CD4-positive, alpha-beta memory T cell (primary cell): ENCODE data around the gene PRR3. TPM values are rescaled to one million over a fixed set of nuclear protein-coding genes. Genes with fewer than 3 reads are reported as not detected.
"Not testable (repeated sequence)": the region's sequence is repeated elsewhere in the genome, so short reads cannot be mapped to it uniquely, and the experiment has no call there.

Experiments
- CTCF ChIA-PET: fragments of 350-600 bp; sonication (Branson Sonifier 250); formaldehyde crosslinking; loops from one replicate; lab custom pipeline; 2021; ENCODE audit warnings: inconsistent platforms; ENCODE audit not compliant: partially characterized antibody; lab: Charles Lee
- POLR2A ChIA-PET: fragments of 350-600 bp; sonication (Branson Sonifier 250); formaldehyde crosslinking; loops from one replicate; lab custom pipeline; 2021; ENCODE audit not compliant: partially characterized antibody; lab: Charles Lee
- DNase-seq, 5 donors: peaks; one replicate each; pipeline versions ENCODE4 v3.0.0 to v3.0.0-alpha.2; 2020 to 2022; ENCODE audit warnings: mixed read lengths in 1 of 5
- H3K27ac ChIP-seq: one replicate; pipeline ENCODE4 v1.7.0; 2013; ENCODE audit warnings: low read depth, low read length
- H3K27me3 ChIP-seq: 2 replicates; pipeline ENCODE4 v1.7.0; 2013; ENCODE audit warnings: mild to moderate bottlenecking, low read length, moderate library complexity; ENCODE audit not compliant: insufficient read depth
- H3K36me3 ChIP-seq: 2 replicates; pipeline ENCODE4 v1.7.0; 2013; ENCODE audit warnings: mild to moderate bottlenecking, low read length, moderate library complexity; ENCODE audit not compliant: insufficient read depth
- H3K4me1 ChIP-seq: 2 replicates; pipeline ENCODE4 v1.7.0; 2013; ENCODE audit warnings: mild to moderate bottlenecking, low read length, moderate library complexity; ENCODE audit not compliant: insufficient read depth
- H3K4me3 ChIP-seq, 2 donors: one replicate each; pipeline ENCODE4 v1.7.0; 2013; ENCODE audit warnings: low read length in 2 of 2, mild to moderate bottlenecking in 1 of 2
- H3K9me3 ChIP-seq, 2 donors: one replicate each; pipeline ENCODE4 v1.7.0; 2013; ENCODE audit warnings: low read length in 2 of 2, control low read depth in 1 of 2; ENCODE audit not compliant: control insufficient read depth in 1 of 2
- H3K27ac Mint-ChIP-seq, 7 donors: one replicate each; pipeline ENCODE4 v1.8.0; 2020 to 2021; ENCODE audit warnings: mixed read lengths in 7 of 7, mild to moderate bottlenecking in 6 of 7, inconsistent platforms in 3 of 7, moderate library complexity in 3 of 7
- H3K27me3 Mint-ChIP-seq, 2 donors: one replicate each; pipeline ENCODE4 v1.8.0; 2020 to 2021; ENCODE audit warnings: mixed read lengths in 2 of 2
- H3K36me3 Mint-ChIP-seq, 2 donors: one replicate each; pipeline ENCODE4 v1.8.0; 2020 to 2021; ENCODE audit warnings: mixed read lengths in 2 of 2, inconsistent platforms in 1 of 2, mild to moderate bottlenecking in 1 of 2
- H3K4me1 Mint-ChIP-seq, 4 donors: one replicate each; pipeline ENCODE4 v1.8.0; 2020 to 2021; ENCODE audit warnings: mixed read lengths in 4 of 4, mild to moderate bottlenecking in 1 of 4
- H3K4me3 Mint-ChIP-seq, 8 donors: one replicate each; pipeline ENCODE4 v1.8.0; 2020 to 2021; ENCODE audit warnings: mixed read lengths in 8 of 8, mild to moderate bottlenecking in 7 of 8, moderate library complexity in 6 of 8, inconsistent platforms in 3 of 8
- H3K9me3 Mint-ChIP-seq, 8 donors: one replicate each; pipeline ENCODE4 v1.8.0; 2020 to 2021; ENCODE audit warnings: mixed read lengths in 8 of 8, mild to moderate bottlenecking in 5 of 8, inconsistent platforms in 3 of 8, moderate library complexity in 1 of 8
- intact Hi-C: fragments of 100-400 bp; cut with micrococcal nuclease; formaldehyde crosslinking; loops from one replicate; pipeline ENCODE4 v1.15.1; 2023
- polyA plus RNA-seq, 2 donors: library from polyadenylated mRNA; unstranded; fragments of 300-500 nt; fragmentation: Illumina TruSeq; gene quantifications; one replicate each; pipeline ENCODE4 v1.2.3, GENCODE V29; 2021
- total RNA-seq, 2 experiments: library from RNA; stranded (reverse); gene quantifications; one replicate each; pipeline ENCODE4 v1.2.3, GENCODE V29; 2021

PRR3 gene
- total and polyA plus RNA-seq, 4 experiments from 2014 or later, result 4.3 to 29.1 (median 17.4) TPM

DNA sequence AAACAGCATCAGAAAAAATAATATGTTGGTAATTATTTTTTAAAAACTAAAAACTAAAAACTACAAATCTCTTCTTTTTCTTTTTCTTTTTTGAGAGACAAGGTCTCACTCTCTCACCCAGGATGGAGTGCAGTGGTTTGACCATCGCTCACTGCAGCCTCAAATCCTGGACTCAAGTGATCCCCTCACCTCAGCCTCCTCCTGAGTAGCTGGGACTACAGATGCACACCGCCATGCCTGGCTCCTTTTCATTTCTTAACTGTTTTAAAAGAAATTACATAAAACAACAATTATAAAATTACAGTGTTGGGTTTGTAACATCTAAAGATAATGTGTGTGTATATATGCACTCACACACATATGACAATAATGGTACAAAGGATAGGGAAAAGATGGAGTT, 43.6 kb upstream of the PRR3 start:
- Mint-ChIP-seq H3K36me3 (peaks cover 3 to 5% of the 10 kb centered on the region in 2 donors), H3K27ac (peak overlapping the region in 2 of 7 donors; percentile 31 to 51), H3K27me3 (no peaks in the 10 kb centered on the region), H3K9me3 (peaks cover 0 to 4% (median 3%) of the 10 kb centered on the region in 8 donors), H3K4me1 (peaks cover 39 to 82% (median 59%) of the 10 kb centered on the region in 4 donors), H3K4me3 (no peak overlapping the region)
- Histone ChIP-seq H3K4me1 (peaks cover 81% of the 10 kb centered on the region), H3K27me3 (no peaks in the 10 kb centered on the region), H3K27ac (no peak overlapping the region), H3K9me3 (no peaks in the 10 kb centered on the region), H3K36me3 (no peaks in the 10 kb centered on the region), H3K4me3 (no peak overlapping the region)
- ChIA-PET CTCF (interaction anchor here (0.6 to 2.1 kb wide), 4 partner anchors 19 to 298 kb away, joined by 3 to 9 read pairs (median 6); no protein-coding TSS in a partner anchor), POLR2A (interaction anchor here (0.9 to 21.2 kb wide), 4 partner anchors 12 to 169 kb away, joined by 3 to 743 read pairs (median 57); partner anchors contain the start of gene HLA-E)
- no peak for DNase-seq
- intact Hi-C loops, result no loop called here

DNA sequence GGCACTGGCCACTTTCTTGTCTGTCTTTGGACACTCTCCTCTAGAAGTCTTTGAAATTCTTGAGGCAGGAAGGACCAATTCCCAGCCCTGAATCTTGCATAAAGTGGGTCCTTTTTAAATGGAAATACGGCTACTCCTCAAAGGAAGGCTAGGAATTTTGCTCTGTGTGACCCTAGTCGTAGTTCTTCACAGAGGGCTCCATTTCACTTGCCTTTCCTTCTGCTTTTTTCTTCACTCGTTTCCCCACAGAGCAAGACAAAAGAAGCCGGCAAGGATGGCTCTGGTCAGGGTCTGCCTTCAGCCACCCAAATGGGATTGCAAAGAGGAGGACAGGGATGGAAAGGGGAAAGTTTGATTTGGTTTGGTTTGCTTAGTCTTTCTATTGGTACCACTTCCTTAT, 42.0 kb upstream of the PRR3 start:
- Mint-ChIP-seq H3K4me1 (peaks cover 34 to 81% (median 55%) of the 10 kb centered on the region in 4 donors), H3K36me3 (peaks cover 1 to 7% of the 10 kb centered on the region in 2 donors), H3K9me3 (peaks cover 0 to 8% (median 4%) of the 10 kb centered on the region in 8 donors), H3K4me3 (peak overlapping the region; percentile 83 to 92 (median 87)), H3K27ac (peak overlapping the region; percentile 95 to 99 (median 99)), H3K27me3 (no peaks in the 10 kb centered on the region)
- H3K4me1 ChIP-seq, result peaks cover 76% of the 10 kb centered on the region
- no peak overlapping the region for H3K4me3 ChIP-seq
- no peaks in the 10 kb centered on the region for H3K9me3 ChIP-seq
- ChIA-PET CTCF (interaction anchor here (2.1 to 2.3 kb wide), 3 partner anchors 17 to 30 kb away, joined by 8 to 12 read pairs (median 9); no protein-coding TSS in a partner anchor), POLR2A (interaction anchor here (1.0 to 21.2 kb wide), 6 partner anchors 15 to 100 kb away, joined by 3 to 743 read pairs (median 34); partner anchors contain the start of genes ABCF1, GNL1, HLA-E and PRR3)
- no peaks in the 10 kb centered on the region for H3K36me3 ChIP-seq
- peak overlapping the region; percentile 31 for H3K27ac ChIP-seq
- H3K27me3 ChIP-seq, result no peaks in the 10 kb centered on the region
- intact Hi-C loops, result no loop called here
- DNase-seq, result no peak

DNA sequence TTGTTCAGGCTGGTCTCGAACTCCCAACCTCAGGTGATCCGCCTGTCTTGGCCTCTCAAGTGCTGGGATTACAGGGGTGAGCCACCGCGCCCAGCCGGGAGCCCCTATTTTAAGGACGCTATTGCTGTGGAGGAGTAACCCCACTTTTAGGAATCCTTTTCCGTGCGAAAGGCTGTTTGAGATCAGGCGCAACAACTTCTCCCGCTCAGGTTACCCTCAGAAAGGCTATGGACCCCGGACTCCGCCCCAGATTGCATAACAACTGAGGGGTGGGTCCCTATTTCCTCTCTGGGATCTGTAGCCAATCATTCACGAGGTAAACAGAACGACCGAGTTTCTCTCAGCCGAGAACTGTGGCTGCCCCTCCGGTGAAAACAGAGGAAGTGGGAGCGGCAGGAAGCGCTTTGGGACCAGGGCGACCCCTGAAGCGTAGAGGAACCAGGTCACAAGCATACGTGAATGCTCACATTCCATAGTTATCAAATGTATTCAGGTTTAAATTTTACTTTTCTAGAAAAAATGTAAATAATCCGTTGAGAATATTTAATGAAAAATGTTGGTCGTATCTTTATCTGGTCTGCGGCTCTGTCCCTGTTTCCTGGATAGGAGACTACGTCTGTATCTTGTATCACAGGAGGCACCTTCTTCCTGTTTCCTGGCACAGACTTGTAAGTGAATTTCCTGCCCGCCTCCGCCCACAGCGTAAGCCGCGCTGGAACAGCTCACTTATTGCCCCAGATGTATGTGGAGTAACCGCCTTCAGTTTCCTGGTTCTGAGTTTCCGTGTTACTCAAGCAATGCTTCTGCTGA, 40.9 kb upstream of the PRR3 start:
- ChIA-PET CTCF (interaction anchor here (0.6 to 5.5 kb wide), 9 partner anchors 14 to 75 kb away, joined by 3 to 40 read pairs (median 8); no protein-coding TSS in a partner anchor), POLR2A (interaction anchor here (0.6 to 21.2 kb wide), 22 partner anchors 10 to 724 kb away, joined by 3 to 743 read pairs (median 4); partner anchors contain the start of genes ABCF1, GNL1, HLA-E and MRPS18B)
- no peaks in the 10 kb centered on the region for H3K27me3 ChIP-seq

GRCh38 chr6:30516754-30517076, 40.4 kb upstream of the PRR3 start:
- DNase-seq, H3K9me3 ChIP-seq, H3K27me3 Mint-ChIP-seq, H3K9me3 Mint-ChIP-seq, H3K36me3 ChIP-seq, H3K36me3 Mint-ChIP-seq, H3K27me3 ChIP-seq: not testable (repeated sequence)
- Histone ChIP-seq H3K27ac (peak overlapping the region; percentile 91), H3K4me3 (peak overlapping the region in 1 of 2 donors; percentile 42), H3K4me1 (peaks cover 60% of the 10 kb centered on the region)
- Mint-ChIP-seq H3K4me1 (peaks cover 23 to 77% (median 45%) of the 10 kb centered on the region in 4 donors), H3K27ac (peak overlapping the region; percentile 95 to 99 (median 99)), H3K4me3 (peak overlapping the region; percentile 85 to 92 (median 88))
- intact Hi-C loops, result loop anchor here (1.0 kb wide), 5 partner anchors 16 to 201 kb away; partner anchors contain the start of genes ABCF1, GNL1, HLA-E and MDC1
- POLR2A ChIA-PET, result interaction anchor here (0.7 to 21.2 kb wide), 19 partner anchors 9 to 304 kb away, joined by 3 to 743 read pairs (median 5); partner anchors contain the start of genes GNL1, HLA-E, MRPS18B and PPP1R10
- CTCF ChIA-PET, result interaction anchor here (0.6 to 5.5 kb wide), 10 partner anchors 13 to 98 kb away, joined by 3 to 40 read pairs (median 6); no protein-coding TSS in a partner anchor

More for the DNA sequence above, 40.9 kb upstream of the PRR3 start:
- H3K9me3 Mint-ChIP-seq, result peaks cover 0 to 8% (median 4%) of the 10 kb centered on the region in 8 donors
- H3K27ac Mint-ChIP-seq, result peak overlapping the region; percentile 95 to 99 (median 99)
- intact Hi-C loops, result loop anchor here (1.0 kb wide), 5 partner anchors 16 to 201 kb away; partner anchors contain the start of genes ABCF1, GNL1, HLA-E and MDC1
- peaks cover 28 to 78% (median 49%) of the 10 kb centered on the region in 4 donors for H3K4me1 Mint-ChIP-seq
- no peaks in the 10 kb centered on the region for H3K27me3 Mint-ChIP-seq
- Histone ChIP-seq H3K4me1 (peaks cover 66% of the 10 kb centered on the region), H3K4me3 (peak overlapping the region; percentile 42 to 64), H3K36me3 (no peaks in the 10 kb centered on the region), H3K27ac (peak overlapping the region; percentile 91), H3K9me3 (no peaks in the 10 kb centered on the region)
- H3K4me3 Mint-ChIP-seq, result peak overlapping the region; percentile 85 to 92 (median 88)
- DNase-seq, result peak; percentile 91 to 98 (median 96)
- peaks cover 1 to 7% of the 10 kb centered on the region in 2 donors for H3K36me3 Mint-ChIP-seq

- H3K4me3 Mint-ChIP-seq, result peak overlapping the region in 7 of 8 donors; percentile 6 to 60 (median 32)
- DNase-seq, H3K27ac ChIP-seq, H3K27me3 ChIP-seq, H3K9me3 ChIP-seq, H3K27me3 Mint-ChIP-seq, intact Hi-C loops, H3K4me3 ChIP-seq, H3K36me3 ChIP-seq: not testable (repeated sequence)
- peak overlapping the region; percentile 78 to 99 (median 87) for H3K27ac Mint-ChIP-seq
- peaks cover 1 to 13% of the 10 kb centered on the region in 2 donors for H3K36me3 Mint-ChIP-seq
- H3K4me1 Mint-ChIP-seq, result peaks cover 28 to 68% (median 43%) of the 10 kb centered on the region in 4 donors
- ChIA-PET CTCF (interaction anchor here (0.8 to 5.5 kb wide), 10 partner anchors 12 to 97 kb away, joined by 3 to 40 read pairs (median 6); no protein-coding TSS in a partner anchor), POLR2A (interaction anchor here (1.0 to 21.2 kb wide), 8 partner anchors 9 to 226 kb away, joined by 3 to 743 read pairs (median 16); partner anchors contain the start of genes GNL1, HLA-E and PRR3)
- H3K9me3 Mint-ChIP-seq, result peaks cover 0 to 11% (median 7%) of the 10 kb centered on the region in 8 donors
- peaks cover 48% of the 10 kb centered on the region for H3K4me1 ChIP-seq
Measured at GRCh38 chr6:30517767-30518504, 39.2 kb upstream of the PRR3 start.

DNA sequence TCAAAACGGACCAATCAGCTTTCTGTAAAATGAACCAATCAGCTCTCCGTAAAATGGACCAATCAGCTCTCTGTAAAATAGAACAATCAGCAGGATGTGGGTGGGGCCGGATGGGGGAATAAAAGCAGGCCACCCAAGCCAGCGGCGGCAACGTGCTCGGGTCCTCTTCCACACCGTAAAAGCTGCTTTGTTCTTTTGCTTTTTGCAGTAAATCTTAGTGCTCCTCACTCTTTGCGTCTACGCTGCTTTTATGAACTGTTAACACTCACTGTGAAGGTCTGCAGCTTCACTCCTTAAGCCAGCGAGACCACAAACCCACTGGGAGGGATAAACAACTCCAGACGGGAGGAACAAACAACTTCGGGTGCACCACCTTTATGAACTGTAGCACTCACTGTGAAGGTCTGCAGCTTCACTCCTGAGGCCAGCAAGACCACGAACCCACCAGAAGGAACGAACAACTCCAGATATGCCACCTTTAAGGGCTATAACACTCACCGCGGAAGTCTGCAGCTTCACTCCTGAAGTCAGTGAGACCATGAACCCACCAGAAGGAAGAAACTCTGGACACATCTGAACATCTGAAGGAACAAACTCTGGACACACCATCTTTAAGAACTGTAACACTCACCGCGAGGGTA, 38.5 kb upstream of the PRR3 start:
- H3K4me3 ChIP-seq, H3K36me3 ChIP-seq, H3K27ac ChIP-seq, H3K27me3 Mint-ChIP-seq, H3K27me3 ChIP-seq, intact Hi-C loops, H3K9me3 ChIP-seq: not testable (repeated sequence)
- Mint-ChIP-seq H3K4me3 (peak overlapping the region; percentile 7 to 60 (median 38)), H3K27ac (peak overlapping the region; percentile 54 to 90 (median 81)), H3K36me3 (peaks cover 1 to 13% of the 10 kb centered on the region in 2 donors), H3K4me1 (peaks cover 28 to 67% (median 42%) of the 10 kb centered on the region in 4 donors), H3K9me3 (peaks cover 0 to 17% (median 8%) of the 10 kb centered on the region in 8 donors)
- H3K4me1 ChIP-seq, result peaks cover 43% of the 10 kb centered on the region
- DNase-seq, result peak in 3 of 5 donors; percentile 32 to 50 (median 49)
- POLR2A ChIA-PET, result interaction anchor here (1.0 to 21.2 kb wide), 7 partner anchors 10 to 225 kb away, joined by 3 to 743 read pairs (median 17); partner anchors contain the start of genes GNL1, HLA-E and PRR3
- CTCF ChIA-PET, result interaction anchor here (0.8 to 5.5 kb wide), 8 partner anchors 11 to 37 kb away, joined by 3 to 40 read pairs (median 6); no protein-coding TSS in a partner anchor
